GM23248 (cell line): ENCODE measurements around the gene MRPS30. TPM values are rescaled to one million over a fixed set of nuclear protein-coding genes. Genes with fewer than 3 reads are reported as not detected.

Experiments used
- DNase-seq: peaks from one replicate; pipeline ENCODE4 v3.0.0-alpha.2; 2015
- H2AFZ ChIP-seq: fragments of 200-600 bp; sonication (generic); 2 replicates; pipeline ENCODE4 v1.6.1; 2016; ENCODE audit warnings: antibody characterized with exemption
- H3F3A ChIP-seq: fragments of 200-600 bp; sonication (generic); 2 replicates; pipeline ENCODE4 v1.6.1; 2016; ENCODE audit warnings: mild to moderate bottlenecking, antibody characterized with exemption, mixed run types; ENCODE audit not compliant: insufficient read depth
- H3K27ac ChIP-seq: fragments of 200-600 bp; sonication (generic); 2 replicates; pipeline ENCODE4 v1.5.1; 2016; ENCODE audit warnings: mild to moderate bottlenecking
- H3K27me3 ChIP-seq: fragments of 200-600 bp; sonication (generic); replicated peaks from 2 replicates; pipeline ENCODE4 v1.6.1; 2016; ENCODE audit warnings: mild to moderate bottlenecking; ENCODE audit not compliant: insufficient read depth
- H3K36me3 ChIP-seq: fragments of 200-600 bp; sonication (generic); 2 replicates; pipeline ENCODE4 v1.6.1; 2016; ENCODE audit warnings: low read depth, mild to moderate bottlenecking
- H3K4me1 ChIP-seq: fragments of 200-600 bp; sonication (generic); 2 replicates; pipeline ENCODE4 v1.6.1; 2016; ENCODE audit warnings: mild to moderate bottlenecking; ENCODE audit not compliant: insufficient read depth
- H3K4me2 ChIP-seq: fragments of 200-600 bp; sonication (generic); one replicate; pipeline ENCODE4 v1.6.1; 2016; ENCODE audit warnings: mild to moderate bottlenecking; ENCODE audit not compliant: unreplicated experiment
- H3K4me3 ChIP-seq: fragments of 200-600 bp; sonication (generic); 2 replicates; pipeline ENCODE4 v1.5.1; 2016; ENCODE audit warnings: mild to moderate bottlenecking
- H3K79me2 ChIP-seq: fragments of 200-600 bp; sonication (generic); 2 replicates; pipeline ENCODE4 v1.6.1; 2016; ENCODE audit warnings: mild to moderate bottlenecking; ENCODE audit not compliant: insufficient read depth
- H3K9ac ChIP-seq: fragments of 200-600 bp; sonication (generic); 2 replicates; pipeline ENCODE4 v1.6.1; 2016; ENCODE audit warnings: mild to moderate bottlenecking
- H3K9me2 ChIP-seq: fragments of 200-600 bp; sonication (generic); 2 replicates; pipeline ENCODE4 v1.6.1; 2016; ENCODE audit warnings: mixed run types, mild to moderate bottlenecking, moderate library complexity; ENCODE audit not compliant: insufficient read depth
- H3K9me3 ChIP-seq: fragments of 200-600 bp; sonication (generic); one replicate; pipeline ENCODE4 v1.6.1; 2017; ENCODE audit warnings: low read depth
- H4K20me1 ChIP-seq: fragments of 200-600 bp; sonication (generic); 2 replicates; pipeline ENCODE4 v1.6.0; 2016; ENCODE audit not compliant: insufficient read depth
- EZH2 ChIP-seq: fragments of 200-600 bp; sonication (generic); IDR thresholded peaks from 2 replicates; pipeline ENCODE4 v1.6.1; 2018; ENCODE audit warnings: antibody characterized with exemption, mild to moderate bottlenecking; ENCODE audit not compliant: insufficient read depth, poor library complexity, severe bottlenecking
- EZH2phosphoT487 ChIP-seq: fragments of 200-600 bp; sonication (generic); IDR thresholded peaks from 2 replicates; pipeline ENCODE4 v1.6.1; 2018; ENCODE audit warnings: antibody characterized with exemption, moderate library complexity, mild to moderate bottlenecking, low read depth; ENCODE audit not compliant: insufficient read depth
- WGBS, 2 experiments: methylation state at CpG; one replicate each; pipeline ENCODE4 v1.1.6; 2015 to 2017; ENCODE audit warnings: low lambda C conversion rate in 2 of 2, low coverage in 1 of 2; ENCODE audit errors: missing lambda C conversion rate in 2 of 2; 5-methylcytosine and 5-hydroxymethylcytosine counted together
- in situ Hi-C: fragments of 300-500 bp; cut with MboI; formaldehyde crosslinking; loops from 2 replicates; pipeline ENCODE4 v1.15.0; 2020
- polyA plus RNA-seq: library from polyadenylated mRNA; unstranded; fragments of >200 nt; fragmentation: Nextera tagmentation; extraction: Ambion mirVana; gene quantifications from 2 replicates; pipeline ENCODE4 v1.2.1, GENCODE V29; 2016
- total RNA-seq: library from RNA; depleted of rRNA; stranded (reverse); fragments of >200 nt; shearing (Covaris generic); gene quantifications from 2 replicates; pipeline ENCODE4 v1.2.3, GENCODE V29; 2014

Gene MRPS30
- total and polyA plus RNA-seq, 2 experiments from 2014 or later = 30.9 to 47.2 TPM

DNA sequence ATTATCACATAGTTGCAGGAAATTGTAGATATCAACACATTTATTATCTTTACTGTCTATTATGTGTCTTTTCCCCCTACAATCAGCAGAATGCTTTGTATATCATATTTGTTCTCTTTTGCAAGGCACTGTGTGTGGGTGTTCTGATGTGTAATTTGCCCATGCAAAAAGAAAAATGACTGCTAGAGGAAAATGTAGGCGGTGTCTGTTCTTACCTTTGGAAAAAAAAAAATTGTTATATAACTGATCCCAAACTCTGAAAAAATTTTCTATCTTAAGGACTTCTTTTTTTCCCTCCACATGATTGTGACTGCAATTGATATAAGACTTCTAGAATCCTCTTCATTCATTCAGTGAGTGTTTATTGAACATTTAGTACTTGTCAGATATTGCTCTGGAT, 24.5 kb downstream of the MRPS30 start:
- Histone ChIP-seq H3K9me2 (no peaks in the 10 kb centered on the region), H3K27ac (no peak overlapping the region), H3K4me1 (no peaks in the 10 kb centered on the region), H3K27me3 (no peaks in the 10 kb centered on the region), H3F3A (no peaks in the 10 kb centered on the region), H3K9me3 (no peaks in the 10 kb centered on the region), H3K9ac (no peak overlapping the region), H3K4me3 (no peak overlapping the region), H4K20me1 (no peaks in the 10 kb centered on the region), H3K36me3 (no peaks in the 10 kb centered on the region), H3K4me2 (no peak overlapping the region), H2AFZ (no peak overlapping the region), H3K79me2 (no peaks in the 10 kb centered on the region)
- no peak for DNase-seq
- 100% methylated on average over 1 of the region's 1 CpG for WGBS, 2 experiments
- in situ Hi-C loops = no loop called here
- TF ChIP-seq EZH2phosphoT487 = no peak
- no peak for TF ChIP-seq EZH2

GRCh38 chr5:44835693-44836092, 26.9 kb downstream of the MRPS30 start:
- Histone ChIP-seq H3K9me2 (no peaks in the 10 kb centered on the region), H3K79me2 (no peaks in the 10 kb centered on the region), H3K4me2 (no peak overlapping the region), H4K20me1 (no peaks in the 10 kb centered on the region), H3K4me1 (no peaks in the 10 kb centered on the region), H3K36me3 (no peaks in the 10 kb centered on the region), H3K27ac (no peak overlapping the region), H3F3A (no peaks in the 10 kb centered on the region), H3K27me3 (no peaks in the 10 kb centered on the region), H3K9me3 (no peaks in the 10 kb centered on the region), H3K9ac (no peak overlapping the region), H3K4me3 (no peak overlapping the region), H2AFZ (no peak overlapping the region)
- in situ Hi-C loops = no loop called here
- no peak for DNase-seq
- 96 to 100% methylated on average over 3 of the region's 3 CpGs for WGBS, 2 experiments
- TF ChIP-seq EZH2 (no peak), EZH2phosphoT487 (no peak)

- 16 to 25% methylated on average over 1 of the region's 1 CpG for WGBS, 2 experiments
- DNase-seq = no peak
- no peaks in the 10 kb centered on the region for H3K9me2 ChIP-seq
- H3K79me2 ChIP-seq = no peaks in the 10 kb centered on the region
- H3K36me3 ChIP-seq = no peaks in the 10 kb centered on the region
- H3K27me3 ChIP-seq = no peaks in the 10 kb centered on the region
- no peak overlapping the region for H3K27ac ChIP-seq
- in situ Hi-C loops = no loop called here
- H3K4me3 ChIP-seq = no peak overlapping the region
- no peaks in the 10 kb centered on the region for H3K4me1 ChIP-seq
- H3F3A ChIP-seq = no peaks in the 10 kb centered on the region
- H3K9ac ChIP-seq = no peak overlapping the region
- TF ChIP-seq EZH2phosphoT487 (no peak), EZH2 (no peak)
- H3K9me3 ChIP-seq = no peaks in the 10 kb centered on the region
- H2AFZ ChIP-seq = no peak overlapping the region
- H4K20me1 ChIP-seq = no peaks in the 10 kb centered on the region
- H3K4me2 ChIP-seq = no peak overlapping the region
Measured at GRCh38 chr5:44839018-44839681, 30.4 kb downstream of the MRPS30 start.

DNA sequence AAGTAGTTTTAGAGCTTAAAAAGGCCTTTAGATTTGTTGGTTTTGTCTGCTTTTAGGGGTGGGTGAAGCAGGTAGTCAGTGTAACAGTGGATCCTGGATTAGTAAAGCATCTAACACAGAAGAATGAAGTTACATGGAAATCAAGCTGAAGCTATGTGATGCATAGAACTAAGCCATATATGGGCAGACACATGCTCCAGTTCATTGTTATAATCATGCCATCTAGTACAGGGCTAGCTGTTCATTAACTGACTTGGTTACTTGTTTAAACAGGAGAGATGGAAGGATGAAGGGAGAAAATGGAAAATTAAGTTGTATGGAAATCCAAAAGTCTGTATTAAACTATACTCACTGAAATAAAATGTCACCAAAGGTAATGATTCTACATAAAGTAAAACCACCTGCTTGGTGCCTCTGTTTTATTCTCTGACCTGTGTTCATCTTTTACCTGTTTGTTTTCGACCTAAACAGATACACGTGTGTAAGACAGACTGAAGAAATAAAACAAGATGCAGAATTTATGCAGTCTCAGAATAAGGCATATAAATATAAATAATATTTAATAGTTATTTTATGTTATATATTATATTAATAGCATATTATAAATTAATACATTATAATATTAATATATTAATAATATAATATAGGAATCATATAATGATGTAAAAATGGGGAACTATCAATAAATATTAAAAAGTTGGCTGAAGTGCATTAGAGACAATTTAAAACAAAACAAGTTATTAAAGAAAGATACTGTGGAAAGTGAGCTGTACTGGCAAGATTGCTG, 33.9 kb downstream of the MRPS30 start:
- Histone ChIP-seq H3K36me3 (no peaks in the 10 kb centered on the region), H3K27ac (no peak overlapping the region), H3K27me3 (no peaks in the 10 kb centered on the region), H3K4me2 (no peak overlapping the region), H3K9ac (no peak overlapping the region), H2AFZ (no peak overlapping the region), H3K79me2 (no peaks in the 10 kb centered on the region), H4K20me1 (no peaks in the 10 kb centered on the region), H3F3A (no peaks in the 10 kb centered on the region), H3K9me3 (no peaks in the 10 kb centered on the region), H3K9me2 (no peaks in the 10 kb centered on the region), H3K4me3 (no peak overlapping the region), H3K4me1 (no peaks in the 10 kb centered on the region)
- WGBS, 2 experiments = 64 to 74% methylated on average over 2 of the region's 2 CpGs
- TF ChIP-seq EZH2phosphoT487 (no peak), EZH2 (no peak)
- in situ Hi-C loops = no loop called here
- DNase-seq = no peak
